Measurements from ENCODE around the gene RAB40A.

RAB40A gene, protein sequence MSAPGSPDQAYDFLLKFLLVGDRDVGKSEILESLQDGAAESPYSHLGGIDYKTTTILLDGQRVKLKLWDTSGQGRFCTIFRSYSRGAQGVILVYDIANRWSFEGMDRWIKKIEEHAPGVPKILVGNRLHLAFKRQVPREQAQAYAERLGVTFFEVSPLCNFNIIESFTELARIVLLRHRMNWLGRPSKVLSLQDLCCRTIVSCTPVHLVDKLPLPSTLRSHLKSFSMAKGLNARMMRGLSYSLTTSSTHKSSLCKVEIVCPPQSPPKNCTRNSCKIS

DNA sequence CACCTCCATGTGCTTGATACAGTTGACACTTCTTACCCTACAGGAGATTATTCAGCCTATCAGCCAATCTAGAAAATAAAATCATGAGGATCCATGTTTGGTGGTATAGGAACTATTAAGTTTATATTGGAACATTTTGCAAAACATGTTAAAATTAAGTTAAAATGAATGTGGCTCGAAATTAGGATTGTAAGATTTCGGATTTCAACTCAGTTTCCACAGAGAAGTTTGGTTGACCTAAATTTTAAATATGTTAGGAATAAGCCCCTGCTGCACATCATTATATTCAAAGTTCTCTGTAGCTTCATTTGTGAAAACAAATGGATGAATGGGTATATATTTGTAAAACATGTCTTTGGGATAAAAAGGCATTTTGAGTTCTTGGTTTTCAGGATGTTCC, at the start of gene RAB40A:
Gene RAB40A (minus strand): TSS at position 101 of the 400 bp plus-strand sequence. CDS start 18,733 bp downstream, outside the sequence.
- DNase-seq (ENCODE audit: low read depth) = no peak
- H3K4me3 ChIP-seq (ENCODE audit: low read depth, low read length) = no peak within 1 kb of the TSS
- TF ChIP-seq, protein P1, sequence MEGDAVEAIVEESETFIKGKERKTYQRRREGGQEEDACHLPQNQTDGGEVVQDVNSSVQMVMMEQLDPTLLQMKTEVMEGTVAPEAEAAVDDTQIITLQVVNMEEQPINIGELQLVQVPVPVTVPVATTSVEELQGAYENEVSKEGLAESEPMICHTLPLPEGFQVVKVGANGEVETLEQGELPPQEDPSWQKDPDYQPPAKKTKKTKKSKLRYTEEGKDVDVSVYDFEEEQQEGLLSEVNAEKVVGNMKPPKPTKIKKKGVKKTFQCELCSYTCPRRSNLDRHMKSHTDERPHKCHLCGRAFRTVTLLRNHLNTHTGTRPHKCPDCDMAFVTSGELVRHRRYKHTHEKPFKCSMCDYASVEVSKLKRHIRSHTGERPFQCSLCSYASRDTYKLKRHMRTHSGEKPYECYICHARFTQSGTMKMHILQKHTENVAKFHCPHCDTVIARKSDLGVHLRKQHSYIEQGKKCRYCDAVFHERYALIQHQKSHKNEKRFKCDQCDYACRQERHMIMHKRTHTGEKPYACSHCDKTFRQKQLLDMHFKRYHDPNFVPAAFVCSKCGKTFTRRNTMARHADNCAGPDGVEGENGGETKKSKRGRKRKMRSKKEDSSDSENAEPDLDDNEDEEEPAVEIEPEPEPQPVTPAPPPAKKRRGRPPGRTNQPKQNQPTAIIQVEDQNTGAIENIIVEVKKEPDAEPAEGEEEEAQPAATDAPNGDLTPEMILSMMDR (IDR thresholded peaks at IDR 0.05; ENCODE audit: low read depth, low read length) = no peak
- TF ChIP-seq MYC (IDR thresholded peaks at IDR 0.05; ENCODE audit: low read depth, low read length) = no peak
- no peak for TF ChIP-seq POLR2A (IDR thresholded peaks at IDR 0.05; ENCODE audit: extremely low read depth, insufficient read length)
- TF ChIP-seq, protein P2, sequence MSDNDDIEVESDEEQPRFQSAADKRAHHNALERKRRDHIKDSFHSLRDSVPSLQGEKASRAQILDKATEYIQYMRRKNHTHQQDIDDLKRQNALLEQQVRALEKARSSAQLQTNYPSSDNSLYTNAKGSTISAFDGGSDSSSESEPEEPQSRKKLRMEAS (IDR thresholded peaks at IDR 0.05; ENCODE audit: low read depth, low read length) = no peak

DNA sequence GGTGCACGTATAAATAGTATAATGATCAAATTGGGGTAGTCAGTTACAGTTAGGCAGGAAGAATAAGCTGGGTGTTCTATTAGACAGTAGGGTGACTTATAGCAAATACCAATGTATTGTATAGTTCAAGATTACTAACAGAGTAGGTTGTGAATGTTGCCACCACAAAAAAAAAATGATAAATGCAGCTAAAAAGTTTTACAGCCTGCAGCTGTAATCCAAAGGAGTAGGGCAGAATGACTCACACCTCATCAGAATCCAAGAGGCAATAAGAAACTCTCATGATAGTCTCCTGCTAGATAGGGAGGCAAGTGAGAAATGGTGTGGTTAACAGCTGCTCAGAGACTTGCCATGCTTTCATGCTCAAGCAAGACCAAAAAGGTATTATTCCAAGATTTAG, 46.5 kb upstream of the RAB40A start:
- no peak overlapping the region for H3K4me3 ChIP-seq (ENCODE audit: low read depth, low read length)
- TF ChIP-seq, protein P2 (IDR thresholded peaks at IDR 0.05; ENCODE audit: low read depth, low read length) = no peak
- TF ChIP-seq MYC (IDR thresholded peaks at IDR 0.05; ENCODE audit: low read depth, low read length) (no peak), POLR2A (IDR thresholded peaks at IDR 0.05; ENCODE audit: extremely low read depth, insufficient read length) (no peak)
- TF ChIP-seq, protein P1 (IDR thresholded peaks at IDR 0.05; ENCODE audit: low read depth, low read length) = no peak
- DNase-seq (ENCODE audit: low read depth) = no peak

DNA sequence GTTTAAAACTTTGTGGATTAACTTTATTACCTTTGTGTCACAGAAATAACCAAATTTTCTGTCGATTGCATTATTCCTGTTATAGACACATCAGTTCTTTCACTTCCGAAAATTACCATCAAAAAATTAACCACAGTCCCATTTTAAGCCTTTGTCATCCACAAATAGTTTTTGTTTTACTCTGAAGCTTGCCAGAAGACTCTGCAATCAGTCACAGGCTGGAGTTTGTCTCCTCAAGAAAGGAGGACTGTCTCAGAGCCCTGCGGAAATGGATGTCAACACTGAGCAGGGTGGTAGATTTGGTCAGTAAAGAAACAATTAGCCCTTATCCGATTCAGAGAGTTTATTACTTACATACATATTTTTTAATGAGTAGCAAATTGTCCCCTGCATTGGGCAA, 45.9 kb upstream of the RAB40A start:
- H3K4me3 ChIP-seq (ENCODE audit: low read depth, low read length) = no peak overlapping the region
- TF ChIP-seq, protein P1 (IDR thresholded peaks at IDR 0.05; ENCODE audit: low read depth, low read length) = no peak
- TF ChIP-seq MYC (IDR thresholded peaks at IDR 0.05; ENCODE audit: low read depth, low read length) (no peak), POLR2A (IDR thresholded peaks at IDR 0.05; ENCODE audit: extremely low read depth, insufficient read length) (no peak)
- TF ChIP-seq, protein P2 (IDR thresholded peaks at IDR 0.05; ENCODE audit: low read depth, low read length) = no peak
- no peak for DNase-seq (ENCODE audit: low read depth)

DNA sequence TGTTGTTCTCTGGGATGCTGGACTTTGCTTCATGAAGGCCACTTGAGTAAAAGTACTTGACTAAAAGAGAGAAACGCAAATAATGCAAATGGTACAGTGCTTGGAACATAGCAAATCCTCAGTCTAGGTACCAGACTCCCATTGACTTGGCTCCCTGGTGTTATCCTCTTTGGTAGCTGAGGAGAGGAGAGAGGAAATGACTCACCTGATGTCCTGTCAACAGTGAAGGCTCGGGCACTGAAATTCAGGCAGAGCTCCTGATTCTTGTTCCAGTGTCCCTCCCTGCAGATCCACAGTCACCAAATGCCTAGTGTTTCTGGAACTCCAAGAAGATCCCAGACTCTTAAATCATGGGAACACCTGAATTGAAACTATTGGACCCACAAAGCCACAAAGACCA, 43.5 kb upstream of the RAB40A start:
- no peak for DNase-seq (ENCODE audit: low read depth)
- TF ChIP-seq, protein P1 (IDR thresholded peaks at IDR 0.05; ENCODE audit: low read depth, low read length) = no peak
- TF ChIP-seq MYC (IDR thresholded peaks at IDR 0.05; ENCODE audit: low read depth, low read length) = no peak
- TF ChIP-seq POLR2A (IDR thresholded peaks at IDR 0.05; ENCODE audit: extremely low read depth, insufficient read length) = no peak
- TF ChIP-seq, protein P2 (IDR thresholded peaks at IDR 0.05; ENCODE audit: low read depth, low read length) = no peak
- H3K4me3 ChIP-seq (ENCODE audit: low read depth, low read length) = no peak overlapping the region

DNA sequence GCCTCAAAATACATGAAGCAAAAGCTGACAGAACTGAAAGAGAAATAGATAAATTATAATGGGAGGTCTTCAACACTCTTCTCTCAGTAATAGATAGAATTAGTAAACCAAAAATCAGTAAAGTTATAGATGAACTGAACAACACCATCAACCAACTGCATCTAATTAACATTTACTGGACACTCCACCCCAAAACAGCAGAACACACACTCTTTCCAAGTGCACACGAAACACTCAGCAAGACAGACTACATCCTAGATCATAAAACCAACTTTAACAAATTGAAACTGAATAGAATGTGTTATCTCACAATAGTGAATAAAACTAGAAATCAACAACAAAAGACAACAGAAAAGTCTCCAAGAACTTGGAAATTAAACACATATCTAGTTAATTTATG, 41.0 kb upstream of the RAB40A start:
- H3K4me3 ChIP-seq (ENCODE audit: low read depth, low read length) = no peak overlapping the region
- TF ChIP-seq, protein P2 (IDR thresholded peaks at IDR 0.05; ENCODE audit: low read depth, low read length) = no peak
- no peak for TF ChIP-seq POLR2A (IDR thresholded peaks at IDR 0.05; ENCODE audit: extremely low read depth, insufficient read length)
- TF ChIP-seq, protein P1 (IDR thresholded peaks at IDR 0.05; ENCODE audit: low read depth, low read length) = no peak
- no peak for TF ChIP-seq MYC (IDR thresholded peaks at IDR 0.05; ENCODE audit: low read depth, low read length)
- DNase-seq (ENCODE audit: low read depth) = no peak

Data from NB4 (cell line).